ENCODE measurements around the gene CHIA. TPM values are rescaled to one million over a fixed set of nuclear protein-coding genes. Genes with fewer than 3 reads are reported as not detected.

CHIA gene
- total RNA-seq, 1 donor from 2014 or later = not detected

- Mint-ChIP-seq H3K27ac (no peak overlapping the region), H3K9me3 (peaks cover 4% of the 10 kb centered on the region), H3K36me3 (ENCODE audit: low read depth) (no peaks in the 10 kb centered on the region), H3K4me3 (no peak overlapping the region), H3K4me1 (peaks cover 20% of the 10 kb centered on the region), H3K27me3 (peaks cover 34% of the 10 kb centered on the region)
- intact Hi-C loops (cut with micrococcal nuclease) = loop anchor here (5.0 kb wide), 1 partner anchor 130 kb away; no protein-coding TSS in a partner anchor
- DNase-seq = no peak
Observed at GRCh38 chr1:111272081-111272480, 18.6 kb upstream of the CHIA start.

- H3K4me3 Mint-ChIP-seq = peak overlapping the region; percentile 8
- intact Hi-C loops (cut with micrococcal nuclease) = loop anchor here (2.0 to 5.0 kb wide), 3 partner anchors 46 to 128 kb away; no protein-coding TSS in a partner anchor
- peaks cover 14% of the 10 kb centered on the region for H3K9me3 Mint-ChIP-seq
- H3K36me3 Mint-ChIP-seq (ENCODE audit: low read depth) = no peaks in the 10 kb centered on the region
- peaks cover 23% of the 10 kb centered on the region for H3K4me1 Mint-ChIP-seq
- peak; percentile 68 for DNase-seq
- H3K27me3 Mint-ChIP-seq = peaks cover 28% of the 10 kb centered on the region
- H3K27ac Mint-ChIP-seq = peak overlapping the region; percentile 1
Observed at GRCh38 chr1:111274653-111275052, 16.0 kb upstream of the CHIA start.

- peak; percentile 69 for DNase-seq
- Mint-ChIP-seq H3K4me3 (no peak overlapping the region), H3K36me3 (ENCODE audit: low read depth) (no peaks in the 10 kb centered on the region), H3K9me3 (peaks cover 18% of the 10 kb centered on the region), H3K27ac (peak overlapping the region; percentile 58), H3K4me1 (peaks cover 23% of the 10 kb centered on the region), H3K27me3 (peaks cover 25% of the 10 kb centered on the region)
- intact Hi-C loops (cut with micrococcal nuclease) = loop anchor here (2.0 kb wide), 2 partner anchors 46 to 54 kb away; no protein-coding TSS in a partner anchor
Observed at GRCh38 chr1:111275079-111275478, 15.6 kb upstream of the CHIA start.

GRCh38 chr1:111275780-111276433, 14.7 kb upstream of the CHIA start:
- intact Hi-C loops (cut with micrococcal nuclease) = loop anchor here (2.0 kb wide), 2 partner anchors 47 to 55 kb away; no protein-coding TSS in a partner anchor
- Mint-ChIP-seq H3K36me3 (ENCODE audit: low read depth) (no peaks in the 10 kb centered on the region), H3K4me3 (no peak overlapping the region), H3K9me3 (peaks cover 19% of the 10 kb centered on the region), H3K4me1 (peaks cover 23% of the 10 kb centered on the region), H3K27me3 (peaks cover 19% of the 10 kb centered on the region), H3K27ac (peak overlapping the region; percentile 30)
- DNase-seq = no peak

- DNase-seq = peak; percentile 44
- no peaks in the 10 kb centered on the region for H3K27me3 Mint-ChIP-seq
- peaks cover 19% of the 10 kb centered on the region for H3K9me3 Mint-ChIP-seq
- H3K27ac Mint-ChIP-seq = peak overlapping the region; percentile 2
- H3K4me1 Mint-ChIP-seq = peaks cover 23% of the 10 kb centered on the region
- H3K36me3 Mint-ChIP-seq (ENCODE audit: low read depth) = no peaks in the 10 kb centered on the region
- H3K4me3 Mint-ChIP-seq = no peak overlapping the region
- intact Hi-C loops (cut with micrococcal nuclease) = no loop called here
Observed at GRCh38 chr1:111279144-111279543, 11.5 kb upstream of the CHIA start.

GRCh38 chr1:111280267-111280666, 10.4 kb upstream of the CHIA start:
- DNase-seq = peak; percentile 11
- intact Hi-C loops (cut with micrococcal nuclease) = no loop called here
- H3K36me3 Mint-ChIP-seq (ENCODE audit: low read depth) = no peaks in the 10 kb centered on the region
- no peak overlapping the region for H3K27ac Mint-ChIP-seq
- H3K4me3 Mint-ChIP-seq = no peak overlapping the region
- H3K4me1 Mint-ChIP-seq = peaks cover 13% of the 10 kb centered on the region
- H3K9me3 Mint-ChIP-seq = peaks cover 19% of the 10 kb centered on the region
- no peaks in the 10 kb centered on the region for H3K27me3 Mint-ChIP-seq

- H3K27ac Mint-ChIP-seq = no peak overlapping the region
- no peak for DNase-seq
- H3K27me3 Mint-ChIP-seq = no peaks in the 10 kb centered on the region
- no peak overlapping the region for H3K4me3 Mint-ChIP-seq
- peaks cover 19% of the 10 kb centered on the region for H3K9me3 Mint-ChIP-seq
- intact Hi-C loops (cut with micrococcal nuclease) = no loop called here
- H3K4me1 Mint-ChIP-seq = peaks cover 6% of the 10 kb centered on the region
- H3K36me3 Mint-ChIP-seq (ENCODE audit: low read depth) = no peaks in the 10 kb centered on the region
Observed at GRCh38 chr1:111281411-111281810, 9.2 kb upstream of the CHIA start.

- intact Hi-C loops (cut with micrococcal nuclease) = no loop called here
- Mint-ChIP-seq H3K9me3 (peaks cover 13% of the 10 kb centered on the region), H3K4me1 (peaks cover 2% of the 10 kb centered on the region), H3K4me3 (no peak overlapping the region), H3K36me3 (ENCODE audit: low read depth) (no peaks in the 10 kb centered on the region), H3K27me3 (peaks cover 2% of the 10 kb centered on the region), H3K27ac (no peak overlapping the region)
- DNase-seq = no peak
Observed at GRCh38 chr1:111283838-111284237, 6.8 kb upstream of the CHIA start.

GRCh38 chr1:111285879-111286278, 4.8 kb upstream of the CHIA start:
- Mint-ChIP-seq H3K9me3 (no peaks in the 10 kb centered on the region), H3K4me1 (no peaks in the 10 kb centered on the region), H3K27me3 (peaks cover 2% of the 10 kb centered on the region), H3K36me3 (ENCODE audit: low read depth) (no peaks in the 10 kb centered on the region), H3K27ac (no peak overlapping the region), H3K4me3 (no peak overlapping the region)
- DNase-seq = no peak
- intact Hi-C loops (cut with micrococcal nuclease) = no loop called here

- Mint-ChIP-seq H3K9me3 (no peaks in the 10 kb centered on the region), H3K4me1 (no peaks in the 10 kb centered on the region), H3K36me3 (ENCODE audit: low read depth) (no peaks in the 10 kb centered on the region), H3K27me3 (peaks cover 2% of the 10 kb centered on the region), H3K4me3 (no peak overlapping the region), H3K27ac (no peak overlapping the region)
- DNase-seq = no peak
- intact Hi-C loops (cut with micrococcal nuclease) = no loop called here
Observed at GRCh38 chr1:111286912-111287311, 3.7 kb upstream of the CHIA start.

- Mint-ChIP-seq H3K36me3 (ENCODE audit: low read depth) (no peaks in the 10 kb centered on the region), H3K4me1 (peaks cover 2% of the 10 kb centered on the region), H3K9me3 (no peaks in the 10 kb centered on the region), H3K4me3 (no peak overlapping the region), H3K27ac (no peak overlapping the region), H3K27me3 (peaks cover 2% of the 10 kb centered on the region)
- no peak for DNase-seq
- intact Hi-C loops (cut with micrococcal nuclease) = no loop called here
Observed at GRCh38 chr1:111289371-111289770, 1.3 kb upstream of the CHIA start.

- no peaks in the 10 kb centered on the region for H3K36me3 Mint-ChIP-seq (ENCODE audit: low read depth)
- no peaks in the 10 kb centered on the region for H3K9me3 Mint-ChIP-seq
- H3K27me3 Mint-ChIP-seq = peaks cover 2% of the 10 kb centered on the region
Observed at GRCh38 chr1:111290104-111290503, 547 bp upstream of the CHIA start.

GRCh38 chr1:111294390-111294789, 3.7 kb downstream of the CHIA start:
- Mint-ChIP-seq H3K4me3 (no peak overlapping the region), H3K9me3 (peaks cover 22% of the 10 kb centered on the region), H3K27me3 (peaks cover 6% of the 10 kb centered on the region), H3K36me3 (ENCODE audit: low read depth) (no peaks in the 10 kb centered on the region), H3K4me1 (peaks cover 2% of the 10 kb centered on the region), H3K27ac (no peak overlapping the region)
- DNase-seq = no peak
- intact Hi-C loops (cut with micrococcal nuclease) = no loop called here

More at GRCh38 chr1:111290104-111290503, 547 bp upstream of the CHIA start:
- Mint-ChIP-seq H3K27ac (no peak overlapping the region), H3K4me1 (peaks cover 2% of the 10 kb centered on the region), H3K4me3 (no peak overlapping the region)
- DNase-seq = no peak
- intact Hi-C loops (cut with micrococcal nuclease) = no loop called here

GRCh38 chr1:111302374-111302773, 11.7 kb downstream of the CHIA start:
- Mint-ChIP-seq H3K36me3 (ENCODE audit: low read depth) (no peaks in the 10 kb centered on the region), H3K27ac (no peak overlapping the region), H3K4me3 (no peak overlapping the region), H3K4me1 (no peaks in the 10 kb centered on the region), H3K9me3 (peaks cover 31% of the 10 kb centered on the region), H3K27me3 (peaks cover 8% of the 10 kb centered on the region)
- DNase-seq = no peak
- intact Hi-C loops (cut with micrococcal nuclease) = no loop called here

GRCh38 chr1:111309690-111310089, 19.0 kb downstream of the CHIA start:
- H3K9me3 Mint-ChIP-seq = peaks cover 4% of the 10 kb centered on the region
- no peak overlapping the region for H3K27ac Mint-ChIP-seq
- intact Hi-C loops (cut with micrococcal nuclease) = no loop called here
- H3K4me3 Mint-ChIP-seq = no peak overlapping the region
- H3K27me3 Mint-ChIP-seq = peaks cover 18% of the 10 kb centered on the region
- no peaks in the 10 kb centered on the region for H3K36me3 Mint-ChIP-seq (ENCODE audit: low read depth)
- no peaks in the 10 kb centered on the region for H3K4me1 Mint-ChIP-seq
- no peak for DNase-seq
